K562 (cell line): ENCODE results near the gene KCNJ14. TPM values are rescaled to one million over a fixed set of nuclear protein-coding genes. Genes with fewer than 3 reads are reported as not detected.

Source experiments
- ATAC-seq: fragments of 200-7000 bp; cut with Tn5 transposase; 3 replicates; pipeline ENCODE4 v1.9.1; 2020; ENCODE audit warnings: moderate library complexity
- BruUV-seq: library from RNA; stranded (reverse); fragments of 400-500 nt; replicated peaks from 2 replicates; lab custom pipeline; 2021; lab: Mats Ljungman, UMichigan
- CTCF ChIA-PET: fragments of 300-600 bp; formaldehyde crosslinking; extraction: SDS; loops from one replicate; lab custom pipeline; 2021; ENCODE audit warnings: low intra/inter-chr PET ratio; lab: Yijun Ruan, JAX
- POLR2A ChIA-PET: fragments of 300-600, 350-650 bp; sonication (Branson Sonifier 250); formaldehyde crosslinking; extraction: SDS; loops from one replicate; lab custom pipeline; 2021; ENCODE audit warnings: antibody characterized with exemption, inconsistent platforms; lab: Yijun Ruan, JAX
- DNase-seq, 4 experiments: peaks; one replicate each; pipeline versions ENCODE4 v3.0.0 to v3.0.0-alpha.2; 2011 to 2018; ENCODE audit warnings: low spot score in 3 of 4, mixed read lengths in 3 of 4; ENCODE audit errors: extremely low read depth in 1 of 4
- FAIRE-seq: peaks from 2 replicates; lab custom pipeline; 2011; peaks lifted over from hg19 to GRCh38; lab: Jason Lieb, UNC
- H2AFZ ChIP-seq: 2 replicates; pipeline ENCODE4 v1.6.0; 2011; ENCODE audit warnings: low read depth, low read length, control low read depth, inconsistent platforms
- H3K27ac ChIP-seq: fragments of 200-600 bp; 3 replicates; pipeline ENCODE4 v1.8.0; 2011; ENCODE audit warnings: low read depth, mild to moderate bottlenecking, control low read depth, inconsistent platforms, low read length, moderate library complexity, mixed read lengths; ENCODE audit errors: extremely low read depth
- H3K27me3 ChIP-seq, 2 experiments: fragments of 300-600 bp in 1 of 2; 2 replicates in 1 of 2; 3 replicates in 1 of 2; pipeline versions ENCODE4 v1.6.0 to v1.8.0; 2011; ENCODE audit warnings: inconsistent platforms in 2 of 2, low read length in 2 of 2, mild to moderate bottlenecking in 1 of 2, mixed read lengths in 1 of 2, moderate library complexity in 1 of 2; ENCODE audit not compliant: control insufficient read depth in 2 of 2, insufficient read depth in 2 of 2
- H3K36me3 ChIP-seq: fragments of 300-600 bp; 3 replicates; pipeline ENCODE4 v1.8.0; 2011; ENCODE audit warnings: mild to moderate bottlenecking, low read length, inconsistent platforms; ENCODE audit not compliant: control insufficient read depth, insufficient read depth
- H3K4me1 ChIP-seq, 2 experiments: fragments of 200-600 bp in 1 of 2; replicated peaks in 1 of 2; 2 replicates in 1 of 2; 3 replicates in 1 of 2; pipeline versions ENCODE4 v1.5.1 to v1.8.0; 2011; ENCODE audit warnings: inconsistent platforms in 2 of 2, low read length in 2 of 2, mild to moderate bottlenecking in 1 of 2, mixed read lengths in 1 of 2, moderate library complexity in 1 of 2; ENCODE audit not compliant: control insufficient read depth in 2 of 2, insufficient read depth in 2 of 2
- H3K4me2 ChIP-seq: 2 replicates; pipeline ENCODE4 v1.6.1; 2011; ENCODE audit warnings: low read length, control low read depth, inconsistent platforms, mixed read lengths; ENCODE audit not compliant: insufficient read depth
- H3K4me3 ChIP-seq: fragments of 200-600 bp; sonication (generic), shearing (Covaris generic); 2 replicates; pipeline ENCODE4 v1.5.1; 2016; ENCODE audit warnings: control low read depth, inconsistent platforms
- H3K79me2 ChIP-seq: fragments of 200-600 bp; 3 replicates; pipeline ENCODE4 v1.8.0; 2011; ENCODE audit warnings: low read length, inconsistent platforms; ENCODE audit not compliant: control insufficient read depth, insufficient read depth
- H3K9ac ChIP-seq, 2 experiments: 2 replicates each; pipeline versions ENCODE4 v1.6.0 to v1.6.1; 2011; ENCODE audit warnings: low read depth in 2 of 2, low read length in 2 of 2, control low read depth in 1 of 2, inconsistent platforms in 1 of 2, mild to moderate bottlenecking in 1 of 2, mixed read lengths in 1 of 2; ENCODE audit not compliant: insufficient read depth in 1 of 2
- H3K9me1 ChIP-seq: one replicate; pipeline ENCODE4 v1.6.0; 2011; ENCODE audit warnings: inconsistent platforms, mild to moderate bottlenecking, low read length, moderate library complexity; ENCODE audit not compliant: control insufficient read depth, insufficient read depth
- H3K9me3 ChIP-seq: replicated peaks from 2 replicates; pipeline ENCODE4 v1.5.1; 2011; ENCODE audit warnings: low read depth, low read length, inconsistent platforms; ENCODE audit not compliant: control insufficient read depth, insufficient read depth
- H4K20me1 ChIP-seq: replicated peaks from 2 replicates; pipeline ENCODE4 v1.6.1; 2011; ENCODE audit warnings: low read length, inconsistent platforms, mixed read lengths; ENCODE audit not compliant: control insufficient read depth, insufficient read depth
- ATF1 ChIP-seq, 2 experiments: fragments of 450-650 bp in 1 of 2; IDR thresholded peaks; 2 replicates each; pipeline ENCODE4 v1.6.1; 2016; ENCODE audit warnings: missing compliant biosample characterization in 1 of 2, missing genetic modification characterization in 1 of 2
- CBX2 ChIP-seq: fragments of 200-600 bp; sonication (generic); IDR thresholded peaks from one replicate; pipeline ENCODE4 v1.6.1; 2012; ENCODE audit warnings: mild to moderate bottlenecking, low read length, inconsistent platforms; ENCODE audit not compliant: insufficient read depth, poor library complexity, severe bottlenecking
- CBX3 ChIP-seq, 2 experiments: IDR thresholded peaks; 1 replicate in 1 of 2; 2 replicates in 1 of 2; pipeline ENCODE4 v1.6.1; 2012; ENCODE audit warnings: inconsistent platforms in 2 of 2, low read length in 2 of 2, borderline replicate concordance in 1 of 2, control low read depth in 1 of 2
- ELF4 ChIP-seq: fragments of 450-650 bp; formaldehyde crosslinking; IDR thresholded peaks from 2 replicates; pipeline ENCODE4 v1.4.0; 2022; ENCODE audit warnings: missing genetic modification characterization
- ERF ChIP-seq: fragments of 450-650 bp; formaldehyde crosslinking; IDR thresholded peaks from 2 replicates; pipeline ENCODE4 v1.4.0; 2020; ENCODE audit warnings: mild to moderate bottlenecking, mixed read lengths
- FIP1L1 ChIP-seq: fragments of 200-400 bp; formaldehyde crosslinking; IDR thresholded peaks from 2 replicates; pipeline ENCODE4 v1.6.1; 2018; ENCODE audit warnings: mild to moderate bottlenecking, low read depth, low read length; ENCODE audit not compliant: poor library complexity, severe bottlenecking
- GABPB1 ChIP-seq: sonication (generic); formaldehyde crosslinking; IDR thresholded peaks from 2 replicates; pipeline ENCODE4 v1.8.0; 2022; ENCODE audit warnings: mild to moderate bottlenecking, missing genetic modification reagents
- GTF2F1 ChIP-seq: IDR thresholded peaks from 2 replicates; pipeline ENCODE4 v1.6.1; 2011; ENCODE audit warnings: low read depth, low read length, improper control_type of control experiment
- HDAC8 ChIP-seq: fragments of 450-650 bp; IDR thresholded peaks from 2 replicates; pipeline ENCODE4 v1.6.1; 2016; ENCODE audit warnings: mild to moderate bottlenecking, missing genetic modification characterization, moderate library complexity, missing compliant biosample characterization
- POLR2AphosphoS2 ChIP-seq: IDR thresholded peaks from 2 replicates; pipeline ENCODE4 v1.6.1; 2012; ENCODE audit warnings: low read length, improper control_type of control experiment
- POLR3A ChIP-seq: IDR thresholded peaks from 2 replicates; pipeline ENCODE4 v1.6.1; 2011; ENCODE audit warnings: borderline replicate concordance, mild to moderate bottlenecking, moderate library complexity; ENCODE audit not compliant: insufficient read length, insufficient read depth; ENCODE audit errors: extremely low read depth
- RBBP5 ChIP-seq: fragments of 200-600 bp; sonication (generic); IDR thresholded peaks from 2 replicates; pipeline ENCODE4 v1.6.1; 2012; ENCODE audit warnings: borderline replicate concordance, mild to moderate bottlenecking, low read length, control low read depth, inconsistent platforms; ENCODE audit not compliant: insufficient read depth, poor library complexity, severe bottlenecking
- RBFOX2 ChIP-seq: fragments of 200-400 bp; formaldehyde crosslinking; IDR thresholded peaks from 2 replicates; pipeline ENCODE4 v1.6.1; 2017; ENCODE audit warnings: low read depth, mild to moderate bottlenecking, low read length, moderate library complexity
- RFX7 ChIP-seq: fragments of 250-450 bp; sonication (Bioruptor Pico); IDR thresholded peaks from 2 replicates; pipeline ENCODE4 v1.5.1; 2021; ENCODE audit warnings: mild to moderate bottlenecking
- SIX5 ChIP-seq, 2 experiments: IDR thresholded peaks; 2 replicates each; pipeline ENCODE4 v1.6.1; 2011; ENCODE audit warnings: low read length in 2 of 2, borderline replicate concordance in 1 of 2, low read depth in 1 of 2, mild to moderate bottlenecking in 1 of 2, moderate library complexity in 1 of 2; ENCODE audit not compliant: insufficient read depth in 1 of 2
- SNIP1 ChIP-seq: fragments of 450-650 bp; IDR thresholded peaks from 2 replicates; pipeline ENCODE4 v1.7.1; 2017; ENCODE audit warnings: low read depth, mild to moderate bottlenecking
- ZBTB17 ChIP-seq: fragments of 450-650 bp; formaldehyde crosslinking; IDR thresholded peaks from 2 replicates; pipeline ENCODE4 v1.4.0; 2020; ENCODE audit warnings: mild to moderate bottlenecking
- ZBTB33 ChIP-seq: sonication (generic); formaldehyde crosslinking; IDR thresholded peaks from 2 replicates; pipeline ENCODE4 v1.8.1; 2023; ENCODE audit warnings: mild to moderate bottlenecking, missing genetic modification reagents
- ZNF12 ChIP-seq: sonication (generic); formaldehyde crosslinking; IDR thresholded peaks from 2 replicates; pipeline ENCODE4 v1.4.0; 2020; ENCODE audit warnings: mild to moderate bottlenecking, missing genetic modification reagents
- ZNF212 ChIP-seq: fragments of 450-650 bp; formaldehyde crosslinking; IDR thresholded peaks from 2 replicates; pipeline ENCODE4 v1.4.0; 2020; ENCODE audit warnings: mild to moderate bottlenecking
- ZNF436 ChIP-seq: fragments of 250-450, 450-650 bp; sonication (Bioruptor Pico); formaldehyde crosslinking; IDR thresholded peaks from 2 replicates; pipeline ENCODE4 v1.7.0; 2020; ENCODE audit warnings: mild to moderate bottlenecking
- WGBS: fragments of 100-300 bp; shearing (Covaris generic); methylation state at CpG from one replicate; pipeline ENCODE4 v1.1.6; 2016; ENCODE audit warnings: low coverage, mixed read lengths; ENCODE audit not compliant: insufficient coverage; ENCODE audit errors: missing lambda C conversion rate; 5-methylcytosine and 5-hydroxymethylcytosine counted together
- in situ Hi-C: fragments of 300-500 bp; cut with MboI; formaldehyde crosslinking; loops from 4 replicates; pipeline ENCODE4 v1.15.0; 2018; ENCODE audit warnings: inconsistent platforms, mixed read lengths
- intact Hi-C: fragments of 100-400 bp; cut with micrococcal nuclease; formaldehyde crosslinking; loops from 2 replicates; pipeline ENCODE4 v1.14.2; 2022
- polyA plus RNA-seq, 8 experiments: library from polyadenylated mRNA; depleted of rRNA in 4 of 8; stranded (reverse) in 5 of 8; unstranded in 3 of 8; fragments of >200 nt; fragmentation: Nextera tagmentation in 2 of 8; fragmentation: Illumina TruSeq in 1 of 8; extraction: Ambion mirVana in 2 of 8; extraction: Trizol in 1 of 8; gene quantifications; 2 replicates each; pipeline versions ENCODE4 v1.2.1 to v1.2.3, GENCODE V29; 2011 to 2014; ENCODE audit warnings: inconsistent platforms in 1 of 8, missing spikeins in 1 of 8
- total RNA-seq, 7 experiments: library from RNA; depleted of rRNA in 6 of 7; stranded (reverse); fragments of >200 nt in 6 of 7; fragmentation: Illumina TruSeq in 2 of 7; extraction: Trizol in 2 of 7; gene quantifications; 2 replicates each; pipeline versions ENCODE4 v1.2.1 to v1.2.3, GENCODE V29; 2011 to 2021; ENCODE audit warnings: low replicate concordance in 1 of 7

Gene KCNJ14
- total and polyA plus RNA-seq, 9 of the 15 experiments (the other 6 are each of a cell fraction or from before 2014, with no cell fraction given), result 0.15 to 1.6 (median 0.49) TPM

GRCh38 chr19:48500830-48501493, 45.6 kb downstream of the KCNJ14 start:
- Histone ChIP-seq H3K27me3 (no peaks in the 10 kb centered on the region), H3K4me1 (peaks cover 10 to 50% of the 10 kb centered on the region in 2 experiments; a peak in 4 of 5 replicates), H3K9me3 (no peaks in the 10 kb centered on the region), H3K79me2 (peaks cover 7% of the 10 kb centered on the region; the same call in 2 of the 3 replicates), H3K9ac (peak overlapping the region; percentile 53 to 94), H3K4me3 (peak overlapping the region; percentile 51), H3K9me1 (peaks cover 3% of the 10 kb centered on the region), H2AFZ (peak overlapping the region; percentile 95), H3K27ac (peak overlapping the region; percentile 73), H4K20me1 (no peaks in the 10 kb centered on the region), H3K4me2 (peak overlapping the region; percentile 85), H3K36me3 (peaks cover 3% of the 10 kb centered on the region; the same call in 1 of the 3 replicates)
- WGBS, result 16% methylated on average over 28 of the region's 32 CpGs
- TSS peak; percentile 62 for BruUV-seq
- no peak for ATAC-seq
- POLR2A ChIA-PET, result interaction anchor here (0.5 to 1.4 kb wide), 3 partner anchors 12 to 123 kb away, joined by 3 to 4 read pairs (median 3); no protein-coding TSS in a partner anchor
- FAIRE-seq, result peak; percentile 40
- in situ Hi-C loops (no loop called here), intact Hi-C loops (loop anchor here (5.0 kb wide), 1 partner anchor 169 kb away; no protein-coding TSS in a partner anchor)
- no peak for DNase-seq
- CTCF ChIA-PET, result no interaction called here
- no peak for TF ChIP-seq ZNF436 (CRISPR knock-in tag)
- 0 out of 2 replicates have a peak, but pooled peaks have one; percentile 65 for TF ChIP-seq ZNF12 (CRISPR knock-in tag)
- TF ChIP-seq HDAC8 (tag), result no peak
- TF ChIP-seq CBX2, result no peak
- no peak for TF ChIP-seq ZNF212 (CRISPR knock-in tag)
- no peak for TF ChIP-seq SIX5 (IDR thresholded peaks at IDR 0.05; ENCODE audit: borderline replicate concordance in 1 of 2, insufficient read depth in 1 of 2, low read depth in 1 of 2, low read length in 2 of 2)
- no peak for TF ChIP-seq FIP1L1
- no peak for TF ChIP-seq SNIP1
- peak; percentile 65; the same call in 1 of the 2 replicates for TF ChIP-seq RBFOX2
- TF ChIP-seq CBX3 (IDR thresholded peaks at IDR 0.05; ENCODE audit: borderline replicate concordance in 1 of 2, low read length in 2 of 2), result no peak
- no peak for TF ChIP-seq POLR3A
- TF ChIP-seq ELF4, result no peak
- TF ChIP-seq ZBTB17 (CRISPR knock-in tag), result no peak
- TF ChIP-seq RBBP5, result peak; percentile 18
- no peak for TF ChIP-seq GABPB1 (CRISPR knock-in tag)
- TF ChIP-seq ERF (CRISPR knock-in tag), result no peak
- TF ChIP-seq RFX7, result no peak
- 0 out of 2 replicates have a peak, but pooled peaks have one; percentile 38 for TF ChIP-seq ZBTB33 (CRISPR knock-in tag)
- no peak for TF ChIP-seq POLR2AphosphoS2
- no peak for TF ChIP-seq ATF1 (CRISPR knock-in tag; IDR thresholded peaks at IDR 0.05)
- TF ChIP-seq ATF1 (tag; IDR thresholded peaks at IDR 0.05), result peak; percentile 55
- no peak for TF ChIP-seq GTF2F1
